ENCODE results near the gene CACNA1C. TPM values are rescaled to one million over a fixed set of nuclear protein-coding genes. Genes with fewer than 3 reads are reported as not detected.
A peak's percentile ranks its signal among the peaks of the same experiment; 100 is the strongest.

Gene CACNA1C
- total RNA-seq, 4 donors from 2014 or later: 9.7 to 42.1 (median 18.1) TPM

DNA sequence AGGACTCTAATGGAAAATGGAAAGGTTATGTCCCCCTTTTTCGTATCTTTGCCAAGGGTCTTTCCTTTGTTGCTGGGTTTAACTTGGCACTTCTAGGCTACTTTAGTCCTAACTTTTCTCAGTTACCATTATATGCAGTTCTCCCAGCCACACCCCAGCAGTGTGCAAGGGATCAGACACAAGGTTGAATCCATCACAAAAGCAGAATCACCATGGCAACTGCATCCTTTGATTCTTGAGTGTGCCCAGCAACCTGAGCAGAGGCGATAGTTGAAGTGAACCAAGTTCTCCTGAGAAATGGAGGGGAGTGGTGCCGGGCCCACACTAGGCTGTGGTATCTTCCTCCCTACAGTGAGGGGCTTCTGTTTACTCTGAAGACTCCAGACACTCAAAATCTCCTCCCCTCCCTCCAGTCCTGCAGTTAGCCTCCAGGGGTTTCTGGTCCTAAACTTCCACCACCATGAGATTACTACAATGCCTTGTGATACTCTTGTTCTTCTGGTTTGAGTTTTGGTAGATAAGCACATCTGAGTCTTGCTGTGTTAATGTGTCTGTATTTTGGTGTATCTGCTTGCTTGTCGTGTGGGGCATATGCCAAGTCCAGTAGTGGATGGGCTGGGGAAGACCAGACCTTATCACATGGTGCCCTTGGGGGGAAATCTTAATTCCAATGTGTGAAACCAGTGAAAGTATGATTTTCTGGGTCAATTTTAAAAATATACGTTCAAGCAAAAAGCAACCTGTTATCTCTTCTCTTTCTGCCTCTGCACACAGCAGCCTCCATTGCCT lies 183.9 kb downstream of the CACNA1C start:
- TF ChIP-seq POLR2A (IDR thresholded peaks at IDR 0.05): no peak
- TF ChIP-seq, protein P1, sequence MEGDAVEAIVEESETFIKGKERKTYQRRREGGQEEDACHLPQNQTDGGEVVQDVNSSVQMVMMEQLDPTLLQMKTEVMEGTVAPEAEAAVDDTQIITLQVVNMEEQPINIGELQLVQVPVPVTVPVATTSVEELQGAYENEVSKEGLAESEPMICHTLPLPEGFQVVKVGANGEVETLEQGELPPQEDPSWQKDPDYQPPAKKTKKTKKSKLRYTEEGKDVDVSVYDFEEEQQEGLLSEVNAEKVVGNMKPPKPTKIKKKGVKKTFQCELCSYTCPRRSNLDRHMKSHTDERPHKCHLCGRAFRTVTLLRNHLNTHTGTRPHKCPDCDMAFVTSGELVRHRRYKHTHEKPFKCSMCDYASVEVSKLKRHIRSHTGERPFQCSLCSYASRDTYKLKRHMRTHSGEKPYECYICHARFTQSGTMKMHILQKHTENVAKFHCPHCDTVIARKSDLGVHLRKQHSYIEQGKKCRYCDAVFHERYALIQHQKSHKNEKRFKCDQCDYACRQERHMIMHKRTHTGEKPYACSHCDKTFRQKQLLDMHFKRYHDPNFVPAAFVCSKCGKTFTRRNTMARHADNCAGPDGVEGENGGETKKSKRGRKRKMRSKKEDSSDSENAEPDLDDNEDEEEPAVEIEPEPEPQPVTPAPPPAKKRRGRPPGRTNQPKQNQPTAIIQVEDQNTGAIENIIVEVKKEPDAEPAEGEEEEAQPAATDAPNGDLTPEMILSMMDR (IDR thresholded peaks at IDR 0.05): no peak
- no peaks in the 10 kb centered on the region for H3K36me3 ChIP-seq
- H3K27me3 ChIP-seq: no peaks in the 10 kb centered on the region
- no peaks in the 10 kb centered on the region for H3K9me3 ChIP-seq
- DNase-seq: no peak
- no peaks in the 10 kb centered on the region for H3K4me1 ChIP-seq
- no peak overlapping the region for H3K4me3 ChIP-seq
- no peak overlapping the region for H3K27ac ChIP-seq

DNA sequence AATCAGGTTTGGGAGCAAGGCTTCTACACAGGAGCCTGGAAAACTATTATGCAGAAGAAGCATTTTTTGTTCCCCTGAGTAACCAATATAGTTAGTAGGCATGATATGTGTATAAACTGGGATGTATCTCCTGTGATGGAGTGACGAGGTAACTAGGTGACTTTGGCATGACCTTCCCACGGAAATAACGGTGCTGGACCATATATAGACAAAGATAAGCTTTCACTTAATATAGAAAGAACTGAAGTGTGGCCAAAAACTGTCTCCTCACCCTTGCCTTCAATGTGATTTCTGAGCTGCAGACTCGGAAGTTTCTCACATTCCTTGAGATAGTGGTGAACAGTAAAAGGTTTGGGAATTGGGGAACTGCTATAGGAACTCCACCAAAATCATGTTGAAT lies 185.3 kb downstream of the CACNA1C start:
- Histone ChIP-seq H3K36me3 (no peaks in the 10 kb centered on the region), H3K27ac (peak overlapping the region in 1 of 4 donors; percentile 31), H3K4me1 (no peaks in the 10 kb centered on the region), H3K4me3 (no peak overlapping the region), H3K27me3 (no peaks in the 10 kb centered on the region), H3K9me3 (no peaks in the 10 kb centered on the region)
- no peak for DNase-seq
- TF ChIP-seq POLR2A (IDR thresholded peaks at IDR 0.05): no peak
- TF ChIP-seq, protein P1 (IDR thresholded peaks at IDR 0.05): no peak

GRCh38 chr12:2239381-2239871 lies 186.6 kb downstream of the CACNA1C start:
- Histone ChIP-seq H3K9me3 (no peaks in the 10 kb centered on the region), H3K4me3 (no peak overlapping the region), H3K36me3 (no peaks in the 10 kb centered on the region), H3K27me3 (no peaks in the 10 kb centered on the region), H3K4me1 (no peaks in the 10 kb centered on the region), H3K27ac (peak overlapping the region in 1 of 4 donors; percentile 31)
- no peak for TF ChIP-seq POLR2A (IDR thresholded peaks at IDR 0.05)
- TF ChIP-seq, protein P1 (IDR thresholded peaks at IDR 0.05): no peak
- DNase-seq: no peak

- no peak overlapping the region for H3K4me3 ChIP-seq
- no peak overlapping the region for H3K27ac ChIP-seq
- no peaks in the 10 kb centered on the region for H3K4me1 ChIP-seq
- TF ChIP-seq, protein P1 (IDR thresholded peaks at IDR 0.05): no peak
- TF ChIP-seq POLR2A (IDR thresholded peaks at IDR 0.05): no peak
- H3K27me3 ChIP-seq: no peaks in the 10 kb centered on the region
- no peaks in the 10 kb centered on the region for H3K36me3 ChIP-seq
- DNase-seq: no peak
- no peaks in the 10 kb centered on the region for H3K9me3 ChIP-seq
These were observed 187.6 kb downstream of the CACNA1C start for GRCh38 chr12:2240390-2240789.

DNA sequence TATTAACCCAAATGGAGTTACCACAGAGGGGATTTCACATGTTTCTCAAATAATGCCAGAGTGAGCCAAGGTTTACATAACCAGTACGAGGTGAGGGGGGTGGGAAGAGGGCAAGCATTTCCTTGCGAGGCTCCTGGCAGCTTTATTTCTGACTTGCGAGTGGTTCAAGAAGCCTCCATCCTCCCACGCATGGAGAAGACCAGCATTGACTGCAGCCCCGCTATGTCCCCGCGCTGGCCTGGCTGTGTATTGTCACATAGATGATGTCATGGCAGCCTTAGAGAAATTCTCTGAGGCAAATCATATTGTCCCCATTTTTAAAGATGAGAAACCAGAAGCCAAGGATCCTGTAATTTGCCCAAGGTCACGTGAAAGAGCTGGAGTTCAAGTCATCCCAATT lies 188.2 kb downstream of the CACNA1C start:
- TF ChIP-seq, protein P1 (IDR thresholded peaks at IDR 0.05): no peak
- no peak for TF ChIP-seq POLR2A (IDR thresholded peaks at IDR 0.05)
- H3K9me3 ChIP-seq: no peaks in the 10 kb centered on the region
- DNase-seq: no peak
- H3K4me1 ChIP-seq: no peaks in the 10 kb centered on the region
- H3K36me3 ChIP-seq: no peaks in the 10 kb centered on the region
- H3K27me3 ChIP-seq: no peaks in the 10 kb centered on the region
- no peak overlapping the region for H3K27ac ChIP-seq
- H3K4me3 ChIP-seq: no peak overlapping the region
